KMS-11 (cell line): Measurements from ENCODE around the gene DHRS7.

Source experiments
- H2AFZ ChIP-seq: fragments of 200-600 bp; sonication (generic); 2 replicates; pipeline ENCODE4 v1.6.1; 2016; ENCODE audit warnings: antibody characterized with exemption, mixed run types, low read depth
- H3K27ac ChIP-seq: fragments of 200-600 bp; sonication (generic); 2 replicates; pipeline ENCODE4 v1.6.1; 2016; ENCODE audit warnings: mild to moderate bottlenecking, mixed run types
- H3K27me3 ChIP-seq: fragments of 200-600 bp; sonication (generic); 2 replicates; pipeline ENCODE4 v1.6.1; 2017; ENCODE audit warnings: mild to moderate bottlenecking, low read depth, mixed run types, moderate library complexity; ENCODE audit not compliant: insufficient read depth
- H3K36me3 ChIP-seq: fragments of 200-600 bp; sonication (generic); 2 replicates; pipeline ENCODE4 v1.6.1; 2017; ENCODE audit warnings: mild to moderate bottlenecking, mixed run types; ENCODE audit not compliant: insufficient read depth
- H3K4me1 ChIP-seq: fragments of 200-600 bp; sonication (generic); 2 replicates; pipeline ENCODE4 v1.6.1; 2016; ENCODE audit warnings: mild to moderate bottlenecking, low read depth, mixed run types; ENCODE audit not compliant: poor library complexity, severe bottlenecking
- H3K4me2 ChIP-seq: fragments of 200-600 bp; sonication (generic); 2 replicates; pipeline ENCODE4 v1.7.0; 2016; ENCODE audit warnings: mild to moderate bottlenecking, mixed run types
- H3K4me3 ChIP-seq: fragments of 200-600 bp; sonication (generic); IDR thresholded peaks from 2 replicates; pipeline ENCODE4 v1.6.1; 2017; ENCODE audit warnings: low read depth, low read length, mixed read lengths; ENCODE audit not compliant: insufficient read depth
- H3K79me2 ChIP-seq: fragments of 200-600 bp; sonication (generic); 2 replicates; pipeline ENCODE4 v1.6.1; 2016; ENCODE audit warnings: low read depth, mixed run types; ENCODE audit not compliant: insufficient read depth
- H3K9ac ChIP-seq: fragments of 200-600 bp; sonication (generic); 2 replicates; pipeline ENCODE4 v1.6.1; 2016; ENCODE audit warnings: mild to moderate bottlenecking, mixed run types
- H4K20me1 ChIP-seq: fragments of 200-600 bp; sonication (generic); 2 replicates; pipeline ENCODE4 v1.6.1; 2016; ENCODE audit warnings: mild to moderate bottlenecking, mixed run types; ENCODE audit not compliant: insufficient read depth
- TF ChIP-seq, protein P1 (sequence below): fragments of 200-600 bp; sonication (generic); conservative IDR thresholded peaks from 2 replicates; pipeline ENCODE4 v1.6.1; 2017; ENCODE audit warnings: low read depth, mild to moderate bottlenecking, antibody characterized with exemption, low read length, moderate library complexity, mixed read lengths

DHRS7 gene

GRCh38 chr14:60164712-60165546 is at the start of gene DHRS7:
Gene DHRS7, minus strand, starts transcription at chr14:60165398. Its CDS starts 89 bp downstream, at chr14:60165309.
- H3K36me3 ChIP-seq = no peaks in the 10 kb centered on the region
- peak within 1 kb of the TSS; percentile 96 for H3K4me2 ChIP-seq
- H3K9ac ChIP-seq = peak within 1 kb of the TSS; percentile 52; the same call in 1 of the 2 replicates
- H3K27me3 ChIP-seq = no peaks in the 10 kb centered on the region
- no peaks in the 10 kb centered on the region for H4K20me1 ChIP-seq
- peak within 1 kb of the TSS; percentile 70 for H3K27ac ChIP-seq
- no peaks in the 10 kb centered on the region for H3K79me2 ChIP-seq
- peaks cover 32% of the 10 kb centered on the region for H3K4me1 ChIP-seq
- H2AFZ ChIP-seq = peak within 1 kb of the TSS; percentile 87
- TF ChIP-seq, protein P1, sequence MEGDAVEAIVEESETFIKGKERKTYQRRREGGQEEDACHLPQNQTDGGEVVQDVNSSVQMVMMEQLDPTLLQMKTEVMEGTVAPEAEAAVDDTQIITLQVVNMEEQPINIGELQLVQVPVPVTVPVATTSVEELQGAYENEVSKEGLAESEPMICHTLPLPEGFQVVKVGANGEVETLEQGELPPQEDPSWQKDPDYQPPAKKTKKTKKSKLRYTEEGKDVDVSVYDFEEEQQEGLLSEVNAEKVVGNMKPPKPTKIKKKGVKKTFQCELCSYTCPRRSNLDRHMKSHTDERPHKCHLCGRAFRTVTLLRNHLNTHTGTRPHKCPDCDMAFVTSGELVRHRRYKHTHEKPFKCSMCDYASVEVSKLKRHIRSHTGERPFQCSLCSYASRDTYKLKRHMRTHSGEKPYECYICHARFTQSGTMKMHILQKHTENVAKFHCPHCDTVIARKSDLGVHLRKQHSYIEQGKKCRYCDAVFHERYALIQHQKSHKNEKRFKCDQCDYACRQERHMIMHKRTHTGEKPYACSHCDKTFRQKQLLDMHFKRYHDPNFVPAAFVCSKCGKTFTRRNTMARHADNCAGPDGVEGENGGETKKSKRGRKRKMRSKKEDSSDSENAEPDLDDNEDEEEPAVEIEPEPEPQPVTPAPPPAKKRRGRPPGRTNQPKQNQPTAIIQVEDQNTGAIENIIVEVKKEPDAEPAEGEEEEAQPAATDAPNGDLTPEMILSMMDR = no peak
- H3K4me3 ChIP-seq = no peak within 1 kb of the TSS

- Histone ChIP-seq H3K27me3 (no peaks in the 10 kb centered on the region), H3K9ac (no peak overlapping the region), H2AFZ (no peak overlapping the region), H3K27ac (no peak overlapping the region), H3K4me2 (no peak overlapping the region), H3K79me2 (no peaks in the 10 kb centered on the region), H4K20me1 (no peaks in the 10 kb centered on the region), H3K4me3 (no peak overlapping the region), H3K4me1 (no peaks in the 10 kb centered on the region), H3K36me3 (no peaks in the 10 kb centered on the region)
- TF ChIP-seq, protein P1 = no peak
Measured at GRCh38 chr14:60214415-60215126, 49.4 kb upstream of the DHRS7 start.

DNA sequence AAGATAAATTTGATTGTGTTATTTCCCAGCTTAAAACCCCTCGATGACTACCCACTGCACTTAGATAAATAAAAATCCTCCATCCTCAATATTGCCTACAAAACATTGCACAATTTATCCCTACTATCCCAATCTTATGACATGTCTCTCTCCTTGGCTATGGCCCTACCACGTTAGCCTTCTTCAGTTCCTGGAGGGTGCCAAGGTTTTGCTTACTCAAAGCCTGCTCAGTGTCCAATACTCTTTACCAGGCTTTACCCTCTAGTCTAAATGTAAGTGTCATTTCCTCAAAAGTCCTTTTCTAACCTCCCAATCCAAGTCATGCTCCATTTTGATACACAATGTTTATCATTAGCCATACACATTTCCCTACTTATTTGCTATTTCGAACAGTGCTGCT is 48.8 kb upstream of the DHRS7 start:
- TF ChIP-seq, protein P1 = no peak
- no peaks in the 10 kb centered on the region for H3K27me3 ChIP-seq

DNA sequence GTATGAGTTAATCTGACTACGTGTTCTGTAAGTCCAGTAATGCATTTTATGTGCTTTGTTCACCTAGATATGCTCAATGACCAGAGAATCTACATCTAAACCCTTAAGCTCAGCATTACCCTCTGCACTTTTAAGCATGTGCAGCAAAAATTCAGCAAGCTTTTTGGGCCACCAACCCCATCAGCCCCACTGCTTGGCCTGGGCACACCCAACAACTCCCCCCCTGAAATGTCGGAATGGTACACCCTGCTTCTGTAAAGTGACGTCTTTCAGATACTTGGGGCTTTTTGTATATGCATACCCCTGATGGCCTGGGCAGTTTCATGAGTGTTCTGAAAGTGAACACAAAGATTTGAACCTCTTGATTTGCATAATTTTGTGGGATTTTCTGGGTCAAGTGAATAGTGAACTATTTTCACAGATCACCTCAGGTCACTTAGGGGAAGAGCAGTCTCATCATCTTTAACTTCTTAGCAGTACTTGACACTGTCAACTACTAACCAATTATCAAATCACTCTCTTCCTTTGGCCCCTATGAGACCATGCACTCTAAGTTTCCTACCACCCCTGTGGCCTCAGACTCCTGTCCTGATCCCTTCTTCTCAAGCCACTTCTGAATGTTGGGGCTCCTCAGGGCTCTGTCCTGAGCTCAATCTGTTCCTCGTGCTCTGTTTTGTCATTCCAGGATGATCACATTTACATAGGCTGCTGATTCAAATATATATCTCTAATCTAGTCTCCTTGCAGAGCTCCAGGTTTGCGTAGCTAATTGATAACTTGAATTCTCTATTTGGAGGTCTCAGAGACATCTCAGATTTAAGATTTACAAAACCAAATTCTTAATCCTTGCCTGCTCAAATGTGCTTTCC is 47.5 kb upstream of the DHRS7 start:
- H3K9ac ChIP-seq = no peak overlapping the region
- H3K79me2 ChIP-seq = no peaks in the 10 kb centered on the region
- TF ChIP-seq, protein P1 = no peak
- no peaks in the 10 kb centered on the region for H3K36me3 ChIP-seq
- H3K4me3 ChIP-seq = no peak overlapping the region
- H3K27ac ChIP-seq = no peak overlapping the region
- H3K4me1 ChIP-seq = no peaks in the 10 kb centered on the region
- no peak overlapping the region for H2AFZ ChIP-seq
- no peak overlapping the region for H3K4me2 ChIP-seq
- H3K27me3 ChIP-seq = no peaks in the 10 kb centered on the region
- no peaks in the 10 kb centered on the region for H4K20me1 ChIP-seq

More for the DNA sequence above, 48.8 kb upstream of the DHRS7 start:
- Histone ChIP-seq H3K4me3 (no peak overlapping the region), H3K9ac (no peak overlapping the region), H4K20me1 (no peaks in the 10 kb centered on the region), H2AFZ (no peak overlapping the region), H3K4me2 (no peak overlapping the region), H3K27ac (no peak overlapping the region), H3K4me1 (no peaks in the 10 kb centered on the region), H3K79me2 (no peaks in the 10 kb centered on the region), H3K36me3 (no peaks in the 10 kb centered on the region)
